Lower lobe of right lung (tissue), 2 donors: ENCODE results near the gene TBCB. TPM values are rescaled to one million over a fixed set of nuclear protein-coding genes. Genes with fewer than 3 reads are reported as not detected.

ENCODE experiments used
- ATAC-seq, 2 donors: fragments of 200-7000 bp; cut with Tn5 transposase; one replicate each; pipeline ENCODE4 v1.9.1; 2020 to 2022; ENCODE audit warnings: mild to moderate bottlenecking in 2 of 2, moderate library complexity in 2 of 2
- DNase-seq: peaks from one replicate; pipeline ENCODE4 v3.0.0-alpha.2; 2020
- H3K27ac ChIP-seq: fragments of 200-600 bp; one replicate; pipeline ENCODE4 v1.8.0; 2022
- H3K27me3 ChIP-seq: fragments of 200-600 bp; one replicate; pipeline ENCODE4 v1.8.0; 2022; ENCODE audit warnings: low read depth
- H3K36me3 ChIP-seq: fragments of 200-600 bp; one replicate; pipeline ENCODE4 v1.8.0; 2022; ENCODE audit warnings: mild to moderate bottlenecking
- H3K4me1 ChIP-seq: fragments of 200-600 bp; one replicate; pipeline ENCODE4 v1.8.0; 2022
- H3K4me3 ChIP-seq: fragments of 200-600 bp; one replicate; pipeline ENCODE4 v1.8.0; 2022; ENCODE audit warnings: mild to moderate bottlenecking
- H3K9me3 ChIP-seq: fragments of 200-600 bp; one replicate; pipeline ENCODE4 v1.8.0; 2022
- intact Hi-C: fragments of 100-400 bp; cut with DNase I; formaldehyde crosslinking; loops from one replicate; pipeline ENCODE4 v1.11.0; 2022
- total RNA-seq: library from RNA; stranded (reverse); fragmentation: NEBNext Ultra II Directional; extraction: Animal tissue kit (Norgen Biotek cat#: 25700); gene quantifications from one replicate; pipeline ENCODE4 v1.2.1, GENCODE V29; 2021
- TF ChIP-seq, protein P1 (sequence below): fragments of 200-600 bp; IDR thresholded peaks from one replicate; pipeline ENCODE4 v1.8.0; 2022; ENCODE audit warnings: antibody characterized with exemption, mild to moderate bottlenecking
- donor health status: DM: no; HTN: yes; CAD: no; lungs with severe emphysema.

The TBCB gene
- total RNA-seq, 1 donor from 2014 or later: 90.2 TPM

DNA sequence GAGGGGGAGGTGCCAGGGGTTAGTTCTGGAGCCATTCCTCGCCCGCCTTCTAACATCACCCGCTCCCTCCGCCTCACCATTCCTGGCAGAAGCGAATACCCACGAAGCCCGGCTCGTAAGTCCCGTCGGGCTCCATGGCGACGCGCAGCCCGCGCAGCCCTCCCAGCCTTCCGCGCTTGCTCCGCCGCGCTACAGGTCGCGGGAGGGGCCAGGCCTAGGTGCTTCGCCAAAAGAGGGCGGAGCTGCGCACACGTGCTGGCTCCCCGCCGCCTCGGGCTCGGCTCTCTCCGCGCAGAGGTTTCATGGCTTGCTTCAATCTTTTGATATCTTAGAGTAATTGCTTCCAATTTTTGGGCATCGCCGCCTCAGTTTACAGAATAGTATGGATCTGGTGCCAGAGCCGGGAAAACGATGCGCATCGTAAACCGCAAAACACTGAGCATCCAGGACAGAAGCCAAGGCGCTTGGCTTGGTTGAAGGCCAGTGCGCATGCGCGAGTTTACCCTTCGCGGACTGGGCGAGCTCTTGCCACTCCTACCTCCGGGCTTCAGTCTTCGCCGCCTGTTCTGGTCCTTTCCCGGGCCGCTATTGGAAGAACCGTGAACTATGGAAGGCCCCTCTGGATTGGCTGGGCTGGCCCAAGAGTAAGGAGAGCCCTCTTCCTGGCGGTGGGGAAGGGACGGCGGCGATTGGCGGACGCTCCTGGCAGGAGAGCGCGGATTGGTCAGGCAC lies 381 bp upstream of the TBCB start, which contains the start of gene POLR2I:
POLR2I (minus strand) TSS at position 155 of the 732 bp plus-strand sequence; CDS start at position 136, 19 bp downstream.
- H3K36me3 ChIP-seq: peaks cover 65% of the 10 kb centered on the region
- intact Hi-C loops: no loop called here

DNA sequence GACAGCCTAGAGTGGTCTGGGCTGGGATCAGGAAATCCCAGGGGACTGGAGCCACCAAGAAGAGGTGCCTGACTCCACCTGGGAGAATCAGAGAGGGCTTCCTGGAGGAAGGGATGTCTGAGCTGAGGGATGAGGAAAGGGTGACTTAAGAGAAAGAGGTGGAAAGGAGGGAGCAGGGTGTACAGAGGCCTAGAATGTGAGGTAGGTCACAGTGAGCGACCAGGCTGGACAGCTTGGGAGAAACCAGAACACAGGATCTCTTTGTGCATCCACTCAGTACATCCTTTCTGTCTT lies 1.0 kb downstream of the TBCB start:
- no peaks in the 10 kb centered on the region for H3K27me3 ChIP-seq
- peaks cover 65% of the 10 kb centered on the region for H3K36me3 ChIP-seq
- intact Hi-C loops: no loop called here
- H3K9me3 ChIP-seq: no peaks in the 10 kb centered on the region
- peaks cover 27% of the 10 kb centered on the region for H3K4me1 ChIP-seq
- DNase-seq (no peak), ATAC-seq (no peak)
- TF ChIP-seq, protein P1, sequence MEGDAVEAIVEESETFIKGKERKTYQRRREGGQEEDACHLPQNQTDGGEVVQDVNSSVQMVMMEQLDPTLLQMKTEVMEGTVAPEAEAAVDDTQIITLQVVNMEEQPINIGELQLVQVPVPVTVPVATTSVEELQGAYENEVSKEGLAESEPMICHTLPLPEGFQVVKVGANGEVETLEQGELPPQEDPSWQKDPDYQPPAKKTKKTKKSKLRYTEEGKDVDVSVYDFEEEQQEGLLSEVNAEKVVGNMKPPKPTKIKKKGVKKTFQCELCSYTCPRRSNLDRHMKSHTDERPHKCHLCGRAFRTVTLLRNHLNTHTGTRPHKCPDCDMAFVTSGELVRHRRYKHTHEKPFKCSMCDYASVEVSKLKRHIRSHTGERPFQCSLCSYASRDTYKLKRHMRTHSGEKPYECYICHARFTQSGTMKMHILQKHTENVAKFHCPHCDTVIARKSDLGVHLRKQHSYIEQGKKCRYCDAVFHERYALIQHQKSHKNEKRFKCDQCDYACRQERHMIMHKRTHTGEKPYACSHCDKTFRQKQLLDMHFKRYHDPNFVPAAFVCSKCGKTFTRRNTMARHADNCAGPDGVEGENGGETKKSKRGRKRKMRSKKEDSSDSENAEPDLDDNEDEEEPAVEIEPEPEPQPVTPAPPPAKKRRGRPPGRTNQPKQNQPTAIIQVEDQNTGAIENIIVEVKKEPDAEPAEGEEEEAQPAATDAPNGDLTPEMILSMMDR: no peak
- peak overlapping the region; percentile 84 for H3K27ac ChIP-seq
- H3K4me3 ChIP-seq: peak overlapping the region; percentile 74

More for the DNA sequence above, 381 bp upstream of the TBCB start, which contains the start of gene POLR2I:
- no peaks in the 10 kb centered on the region for H3K9me3 ChIP-seq
- peak; percentile 99 for DNase-seq
- peaks cover 27% of the 10 kb centered on the region for H3K4me1 ChIP-seq
- H3K27me3 ChIP-seq: no peaks in the 10 kb centered on the region
- TF ChIP-seq, protein P1: no peak
- H3K4me3 ChIP-seq: peak within 1 kb of the TSS; percentile 74
- peak; percentile 96 to 97 for ATAC-seq
- H3K27ac ChIP-seq: peak within 1 kb of the TSS; percentile 84

DNA sequence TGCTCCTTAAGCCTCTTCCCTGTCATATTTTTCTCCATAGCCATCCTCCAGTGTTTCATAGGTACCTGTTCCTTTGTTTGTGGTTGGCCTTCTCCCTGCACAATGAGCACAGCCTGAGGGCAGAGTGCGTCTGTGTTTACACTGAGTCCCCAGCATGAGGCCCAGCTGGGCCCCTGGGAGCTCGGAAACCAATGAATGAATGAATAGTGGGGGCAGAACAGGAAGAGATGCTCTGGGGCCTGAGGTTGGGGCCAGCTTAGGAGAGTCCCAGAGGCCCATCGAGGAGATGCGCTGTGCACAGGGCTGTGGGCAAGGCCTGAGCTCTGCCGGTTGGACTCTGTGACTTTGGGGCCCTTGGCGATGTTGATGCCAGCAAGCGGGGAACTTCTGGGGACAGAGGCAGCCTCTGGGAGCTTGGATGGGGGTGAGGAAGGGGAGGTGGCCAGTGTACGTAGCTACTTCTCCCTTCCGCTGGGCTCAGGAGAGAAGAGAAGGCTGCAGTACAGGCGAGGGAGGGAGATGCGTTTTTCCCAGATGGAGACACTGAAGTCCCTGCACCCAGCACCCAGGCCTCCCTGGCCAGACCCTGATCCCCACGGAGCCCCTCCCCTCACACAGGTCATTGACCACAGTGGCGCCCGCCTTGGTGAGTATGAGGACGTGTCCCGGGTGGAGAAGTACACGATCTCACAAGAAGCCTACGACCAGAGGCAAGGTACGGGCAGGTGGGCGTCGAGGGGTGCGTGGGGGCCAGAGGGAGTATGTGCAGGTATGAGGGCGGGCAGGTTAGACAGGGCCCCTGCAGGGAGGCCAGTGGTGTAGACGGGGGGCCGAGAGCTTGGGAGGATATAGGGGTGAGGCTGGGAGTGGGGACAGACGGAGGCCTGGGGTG lies 5.1 kb downstream of the TBCB start:
- ATAC-seq: peak in 1 of 2 donors; percentile 3
- DNase-seq: no peak
- intact Hi-C loops: no loop called here
- Histone ChIP-seq H3K9me3 (no peaks in the 10 kb centered on the region), H3K4me3 (no peak overlapping the region), H3K27ac (no peak overlapping the region), H3K27me3 (no peaks in the 10 kb centered on the region), H3K36me3 (peaks cover 78% of the 10 kb centered on the region), H3K4me1 (peaks cover 15% of the 10 kb centered on the region)
- TF ChIP-seq, protein P1: no peak

DNA sequence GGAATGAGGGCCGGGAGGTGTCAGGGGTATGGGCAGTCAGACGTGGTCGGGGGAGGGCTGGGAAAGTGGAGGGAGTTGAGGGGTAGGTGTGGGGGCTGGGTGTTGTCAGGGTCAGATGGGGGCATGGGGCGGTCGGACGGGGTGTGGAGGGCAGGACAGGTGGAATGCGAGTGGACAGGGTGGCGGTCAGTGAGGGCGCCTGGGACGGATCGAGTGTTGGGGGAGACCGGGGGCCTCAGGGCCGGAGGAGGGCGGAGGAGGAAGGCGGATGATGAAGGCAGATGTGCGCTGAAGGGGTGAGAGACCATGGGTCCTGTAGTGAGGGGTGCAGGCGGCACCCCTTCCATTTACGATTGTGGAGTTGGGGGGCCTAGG lies 5.7 kb downstream of the TBCB start:
- intact Hi-C loops: no loop called here
- DNase-seq: no peak
- H3K27ac ChIP-seq: no peak overlapping the region
- ATAC-seq: peak in 1 of 2 donors; percentile 3
- no peak overlapping the region for H3K4me3 ChIP-seq
- no peaks in the 10 kb centered on the region for H3K27me3 ChIP-seq
- no peaks in the 10 kb centered on the region for H3K9me3 ChIP-seq
- peaks cover 84% of the 10 kb centered on the region for H3K36me3 ChIP-seq
- H3K4me1 ChIP-seq: peaks cover 13% of the 10 kb centered on the region
- TF ChIP-seq, protein P1: no peak

DNA sequence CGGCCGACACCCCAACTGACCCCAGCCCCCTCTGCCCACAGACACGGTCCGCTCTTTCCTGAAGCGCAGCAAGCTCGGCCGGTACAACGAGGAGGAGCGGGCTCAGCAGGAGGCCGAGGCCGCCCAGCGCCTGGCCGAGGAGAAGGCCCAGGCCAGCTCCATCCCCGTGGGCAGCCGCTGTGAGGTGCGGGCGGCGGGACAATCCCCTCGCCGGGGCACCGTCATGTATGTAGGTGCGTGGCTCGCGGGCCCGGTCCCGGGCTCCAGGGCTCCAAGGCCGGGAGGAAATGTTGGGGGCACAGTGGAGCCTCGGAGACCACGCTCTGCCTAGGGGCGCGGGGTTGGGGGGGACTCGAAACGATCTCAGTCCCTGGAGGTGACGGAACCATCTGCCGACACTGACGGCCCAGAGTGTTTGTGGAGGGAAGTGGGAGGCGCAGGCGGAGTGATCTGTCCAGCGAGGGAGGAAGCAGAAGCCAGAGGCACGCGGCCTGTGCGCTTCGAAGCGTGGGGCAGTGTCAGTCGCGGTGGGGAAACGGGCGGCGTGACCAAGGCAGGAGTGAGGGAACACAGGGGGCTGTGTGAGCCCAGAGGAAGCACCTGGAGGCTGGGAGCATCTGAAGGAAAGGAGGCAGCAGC lies 6.3 kb downstream of the TBCB start:
- DNase-seq: no peak

More for the DNA sequence above, 6.3 kb downstream of the TBCB start:
- no peaks in the 10 kb centered on the region for H3K9me3 ChIP-seq
- peaks cover 6% of the 10 kb centered on the region for H3K4me1 ChIP-seq
- ATAC-seq: peak in 1 of 2 donors; percentile 5
- no peaks in the 10 kb centered on the region for H3K27me3 ChIP-seq
- H3K36me3 ChIP-seq: peaks cover 85% of the 10 kb centered on the region
- intact Hi-C loops: no loop called here
- H3K4me3 ChIP-seq: no peak overlapping the region
- TF ChIP-seq, protein P1: no peak
- no peak overlapping the region for H3K27ac ChIP-seq
